22Rv1 (cell line): Measurements from ENCODE around the gene CEP295NL.
"Not testable (repeated sequence)": the region's sequence is repeated elsewhere in the genome, so short reads cannot be mapped to it uniquely, and the experiment has no call there.

Experiments used
- H3K27ac ChIP-seq: fragments of 450-650 bp; 2 replicates; pipeline ENCODE4 v1.5.1; 2017
- CTCF ChIP-seq: fragments of 450-650 bp; IDR thresholded peaks from 2 replicates; pipeline ENCODE4 v1.5.1; 2017; ENCODE audit warnings: mild to moderate bottlenecking
- ZFX ChIP-seq: fragments of 450-650 bp; IDR thresholded peaks from 2 replicates; pipeline ENCODE4 v1.6.1; 2017; ENCODE audit warnings: antibody characterized with exemption, borderline replicate concordance

CEP295NL gene

GRCh38 chr17:78910497-78911284 lies 7.7 kb upstream of the CEP295NL start:
- TF ChIP-seq ZFX (no peak), CTCF (no peak)
- no peak overlapping the region for H3K27ac ChIP-seq

- H3K27ac ChIP-seq = no peak overlapping the region
- no peak for TF ChIP-seq CTCF
- TF ChIP-seq ZFX = no peak
Measured at GRCh38 chr17:78908426-78908825, 5.4 kb upstream of the CEP295NL start.

GRCh38 chr17:78905541-78905940 lies 2.5 kb upstream of the CEP295NL start:
- no peak overlapping the region for H3K27ac ChIP-seq
- TF ChIP-seq CTCF (no peak), ZFX (no peak)

GRCh38 chr17:78905116-78905515 lies 2.1 kb upstream of the CEP295NL start:
- H3K27ac ChIP-seq = no peak overlapping the region
- no peak for TF ChIP-seq CTCF
- TF ChIP-seq ZFX = no peak

- H3K27ac ChIP-seq = no peak overlapping the region
- no peak for TF ChIP-seq CTCF
- no peak for TF ChIP-seq ZFX
Measured at GRCh38 chr17:78904371-78904770, 1.4 kb upstream of the CEP295NL start.

GRCh38 chr17:78902231-78902630 lies 770 bp downstream of the CEP295NL start:
- H3K27ac ChIP-seq = not testable (repeated sequence)

- TF ChIP-seq ZFX (no peak), CTCF (no peak)
- H3K27ac ChIP-seq = no peak overlapping the region
Measured at GRCh38 chr17:78901806-78902205, 1.2 kb downstream of the CEP295NL start.

GRCh38 chr17:78900816-78901215 lies 2.2 kb downstream of the CEP295NL start:
- no peak for TF ChIP-seq CTCF
- TF ChIP-seq ZFX = no peak
- H3K27ac ChIP-seq = no peak overlapping the region
